Neural cell (in vitro differentiated cells): ENCODE measurements around the gene MAB21L3. TPM values are rescaled to one million over a fixed set of nuclear protein-coding genes. Genes with fewer than 3 reads are reported as not detected.

Experiments
- H2AFZ ChIP-seq: fragments of 200-600, 300-800 bp; sonication (generic), shearing (Covaris generic); 2 replicates; pipeline ENCODE4 v1.6.0; 2014; ENCODE audit warnings: low read depth, mild to moderate bottlenecking, antibody characterized with exemption, low read length, moderate library complexity
- H3F3A ChIP-seq: fragments of 200-600 bp; shearing (Covaris generic); 2 replicates; pipeline ENCODE4 v1.6.1; 2016; ENCODE audit warnings: mild to moderate bottlenecking, moderate library complexity, mixed read lengths, antibody characterized with exemption, low read length; ENCODE audit not compliant: insufficient read depth, poor library complexity, severe bottlenecking
- H3K27ac ChIP-seq: fragments of 200-600, 300-800 bp; sonication (generic), shearing (Covaris generic); 2 replicates; pipeline ENCODE4 v1.5.1; 2014; ENCODE audit warnings: mild to moderate bottlenecking, low read length, moderate library complexity
- H3K27me3 ChIP-seq: fragments of 300-800, 200-600 bp; sonication (generic), shearing (Covaris generic); 2 replicates; pipeline ENCODE4 v1.6.0; 2014; ENCODE audit warnings: mild to moderate bottlenecking, low read depth, low read length, moderate library complexity; ENCODE audit not compliant: insufficient read depth
- H3K36me3 ChIP-seq: fragments of 300-800, 200-600 bp; sonication (generic), shearing (Covaris generic); 2 replicates; pipeline ENCODE4 v1.5.1; 2014; ENCODE audit warnings: mild to moderate bottlenecking, antibody characterized with exemption, low read length, moderate library complexity; ENCODE audit not compliant: insufficient read depth
- H3K4me2 ChIP-seq: fragments of 300-800, 200-600 bp; sonication (generic), shearing (Covaris generic); 2 replicates; pipeline ENCODE4 v1.6.0; 2014; ENCODE audit warnings: mild to moderate bottlenecking, low read length
- H3K4me3 ChIP-seq: fragments of 300-800, 200-600 bp; sonication (generic), shearing (Covaris generic); 2 replicates; pipeline ENCODE4 v1.5.1; 2014; ENCODE audit warnings: mild to moderate bottlenecking, low read length, moderate library complexity
- H3K79me2 ChIP-seq: fragments of 200-600 bp; shearing (Covaris generic); replicated peaks from 2 replicates; pipeline ENCODE4 v1.6.0; 2014; ENCODE audit warnings: mild to moderate bottlenecking, low read length, moderate library complexity; ENCODE audit not compliant: insufficient read depth
- H3K9ac ChIP-seq: fragments of 300-800, 200-600 bp; sonication (generic), shearing (Covaris generic); 2 replicates; pipeline ENCODE4 v1.6.1; 2016; ENCODE audit warnings: mild to moderate bottlenecking, low read length, mixed read lengths
- H3K9me2 ChIP-seq: fragments of 200-600 bp; shearing (Covaris generic); 2 replicates; pipeline ENCODE4 v1.6.1; 2016; ENCODE audit warnings: mild to moderate bottlenecking, low read length, mixed read lengths; ENCODE audit not compliant: insufficient read depth
- H3K9me3 ChIP-seq: fragments of 200-600, 300-800 bp; sonication (generic), shearing (Covaris generic); 2 replicates; pipeline ENCODE4 v1.6.1; 2016; ENCODE audit warnings: mild to moderate bottlenecking, mixed run types, low read length, moderate library complexity, mixed read lengths
- H4K20me1 ChIP-seq: fragments of 200-600 bp; shearing (Covaris generic); 2 replicates; pipeline ENCODE4 v1.6.1; 2016; ENCODE audit warnings: mild to moderate bottlenecking, mixed run types; ENCODE audit not compliant: insufficient read depth
- CTCF ChIP-seq: fragments of 450-650 bp; IDR thresholded peaks from 2 replicates; pipeline ENCODE4 v1.5.1; 2014; ENCODE audit warnings: antibody characterized with exemption, mild to moderate bottlenecking, moderate library complexity; ENCODE audit not compliant: poor library complexity, severe bottlenecking
- EP300 ChIP-seq: fragments of 450-650 bp; conservative IDR thresholded peaks from 2 replicates; pipeline ENCODE4 v1.6.1; 2014; ENCODE audit warnings: antibody characterized with exemption, mild to moderate bottlenecking, moderate library complexity; ENCODE audit not compliant: poor library complexity, severe bottlenecking
- EZH2 ChIP-seq: fragments of 200-600, 300-800 bp; shearing (Covaris generic), sonication (generic); IDR thresholded peaks from 2 replicates; pipeline ENCODE4 v1.6.1; 2014; ENCODE audit warnings: antibody characterized with exemption, low read length, borderline replicate concordance, mild to moderate bottlenecking; ENCODE audit not compliant: insufficient read depth, poor library complexity, severe bottlenecking
- POLR2AphosphoS5 ChIP-seq: IDR thresholded peaks from 2 replicates; pipeline ENCODE4 v1.6.1; 2012
- REST ChIP-seq: IDR thresholded peaks from 2 replicates; pipeline ENCODE4 v1.6.1; 2012; ENCODE audit warnings: borderline replicate concordance
- SMC3 ChIP-seq: fragments of 450-650 bp; conservative IDR thresholded peaks from 2 replicates; pipeline ENCODE4 v1.6.1; 2014; ENCODE audit warnings: antibody characterized with exemption, mild to moderate bottlenecking, moderate library complexity; ENCODE audit not compliant: poor library complexity
- TAF1 ChIP-seq: IDR thresholded peaks from 2 replicates; pipeline ENCODE4 v1.6.1; 2012; ENCODE audit warnings: low read depth
- polyA plus RNA-seq: library from polyadenylated mRNA; depleted of rRNA; stranded (reverse); fragments of >200 nt; gene quantifications from 2 replicates; pipeline ENCODE4 v1.2.3, GENCODE V29; 2014

MAB21L3 gene
- polyA plus RNA-seq, 1 donor from 2014 or later: not detected

GRCh38 chr1:116122955-116123757 is 12.0 kb downstream of the MAB21L3 start:
- Histone ChIP-seq H3F3A (no peaks in the 10 kb centered on the region), H3K4me2 (no peak overlapping the region), H3K9me3 (no peaks in the 10 kb centered on the region), H3K36me3 (no peaks in the 10 kb centered on the region), H2AFZ (no peak overlapping the region), H3K9ac (no peak overlapping the region), H3K4me3 (no peak overlapping the region), H3K27ac (no peak overlapping the region), H3K79me2 (no peaks in the 10 kb centered on the region), H3K27me3 (no peaks in the 10 kb centered on the region), H4K20me1 (no peaks in the 10 kb centered on the region), H3K9me2 (no peaks in the 10 kb centered on the region)
- TF ChIP-seq EZH2: no peak
- no peak for TF ChIP-seq POLR2AphosphoS5
- no peak for TF ChIP-seq SMC3
- no peak for TF ChIP-seq TAF1

GRCh38 chr1:116123837-116124533 is 12.8 kb downstream of the MAB21L3 start:
- no peak for TF ChIP-seq REST
- TF ChIP-seq CTCF: no peak
- TF ChIP-seq SMC3: no peak
- no peak for TF ChIP-seq EP300
- TF ChIP-seq EZH2: no peak
- Histone ChIP-seq H3K9me3 (no peaks in the 10 kb centered on the region), H3K9me2 (no peaks in the 10 kb centered on the region), H3K4me3 (no peak overlapping the region), H4K20me1 (no peaks in the 10 kb centered on the region), H2AFZ (no peak overlapping the region), H3F3A (no peaks in the 10 kb centered on the region), H3K27me3 (no peaks in the 10 kb centered on the region), H3K79me2 (no peaks in the 10 kb centered on the region), H3K4me2 (no peak overlapping the region), H3K27ac (no peak overlapping the region), H3K36me3 (no peaks in the 10 kb centered on the region), H3K9ac (no peak overlapping the region)
